Activated T-cell treated with anti-CD3 and anti-CD28 coated beads for 1 hour (primary cell): Measurements from ENCODE around the gene SMARCD1.
A peak's percentile ranks its signal among the peaks of the same experiment; 100 is the strongest.

ENCODE experiments used
- DNase-seq: peaks from one replicate; pipeline ENCODE4 v3.0.0-alpha.2; 2020; ENCODE audit warnings: low read depth

The SMARCD1 gene

GRCh38 chr12:50084775-50085614 lies at the start of gene SMARCD1:
Gene SMARCD1, plus strand, starts transcription at chr12:50085342. Its CDS starts 28 bp downstream, at chr12:50085370.
- DNase-seq, result peak; percentile 76

GRCh38 chr12:50038336-50038735 lies 46.8 kb upstream of the SMARCD1 start:
- no peak for DNase-seq

DNA sequence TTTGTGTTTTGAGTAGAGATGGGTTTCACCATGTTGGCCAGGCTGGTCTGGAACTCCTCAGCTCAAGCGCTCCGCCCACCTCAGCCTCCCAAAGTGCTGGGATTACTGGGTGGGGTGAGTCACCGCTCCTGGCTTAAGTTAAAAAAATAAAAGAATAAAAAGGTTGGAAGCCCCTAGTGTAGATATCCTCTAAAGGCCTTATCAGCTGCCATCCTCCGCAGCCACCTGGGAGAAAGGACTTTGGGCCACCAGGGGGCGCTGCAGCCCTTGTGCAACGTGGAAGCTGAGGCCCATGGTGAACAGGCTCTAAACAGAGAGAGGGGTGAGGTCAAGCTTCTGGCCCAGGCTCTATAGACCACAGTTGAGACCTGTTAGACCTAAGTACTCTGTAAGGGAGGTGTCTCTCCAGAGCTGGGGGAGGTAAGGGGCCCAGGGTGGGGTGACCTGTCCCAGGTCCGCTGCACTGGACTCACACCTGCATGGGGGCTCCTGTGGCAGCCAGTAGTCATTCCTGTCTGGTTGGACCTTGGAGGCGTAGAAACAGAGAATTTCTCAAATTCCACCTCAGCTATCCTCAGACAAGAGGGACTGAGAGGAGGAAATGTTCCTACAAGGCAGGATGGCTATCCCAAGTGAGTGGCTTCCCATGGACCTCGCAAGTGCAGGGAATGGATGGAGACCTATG lies 45.8 kb upstream of the SMARCD1 start:
- DNase-seq, result peak; percentile 86

DNA sequence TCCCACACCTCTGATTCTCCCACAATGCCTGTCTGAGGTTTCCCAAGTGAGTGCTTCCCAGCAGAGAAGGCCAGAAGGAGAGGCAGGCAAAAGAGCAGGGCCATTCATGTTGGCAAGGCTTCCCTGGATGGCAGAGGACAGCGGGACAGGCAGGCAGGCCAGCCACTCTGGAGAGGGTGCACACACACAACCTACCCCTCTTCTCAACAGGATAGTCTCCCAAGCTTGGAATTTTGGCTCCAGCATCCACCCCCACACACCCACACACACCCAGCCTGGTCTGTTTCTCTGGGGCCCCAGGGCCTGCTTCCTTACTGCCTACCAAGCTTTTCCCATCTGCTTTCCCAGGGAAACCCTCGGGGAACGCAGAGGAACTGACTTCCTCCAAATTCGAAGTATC lies 44.5 kb upstream of the SMARCD1 start:
- DNase-seq, result no peak

GRCh38 chr12:50041062-50041860 lies 43.9 kb upstream of the SMARCD1 start:
- DNase-seq, result no peak

- DNase-seq, result no peak
Observed at GRCh38 chr12:50041962-50042361, 43.2 kb upstream of the SMARCD1 start.

- no peak for DNase-seq
Observed at GRCh38 chr12:50042693-50043092, 42.4 kb upstream of the SMARCD1 start.

DNA sequence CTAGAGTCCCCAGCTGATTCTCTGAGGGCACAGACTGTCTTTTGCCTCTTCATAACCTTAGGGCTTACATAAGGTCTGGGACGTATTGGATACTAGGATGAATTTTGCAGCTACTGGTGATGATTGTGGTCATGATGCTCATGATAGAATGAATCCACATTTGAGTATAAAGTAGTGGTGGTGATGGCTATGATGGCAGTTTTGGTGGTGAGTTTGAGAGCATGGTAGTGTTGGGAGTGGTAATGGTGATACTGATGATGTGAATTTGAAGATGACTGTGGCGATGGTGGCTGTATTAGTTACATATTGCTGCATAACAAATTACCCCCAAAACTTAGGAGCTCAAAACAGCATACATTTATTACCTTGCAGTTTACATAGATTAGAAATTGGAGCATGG lies 41.8 kb upstream of the SMARCD1 start:
- DNase-seq, result no peak

- DNase-seq, result no peak
Observed at GRCh38 chr12:50043854-50044253, 41.3 kb upstream of the SMARCD1 start.

GRCh38 chr12:50047693-50048250 lies 37.4 kb upstream of the SMARCD1 start:
- DNase-seq, result no peak

GRCh38 chr12:50049254-50050118 lies 35.7 kb upstream of the SMARCD1 start:
- DNase-seq, result no peak

- DNase-seq, result no peak
Observed at GRCh38 chr12:50050119-50050385, 35.1 kb upstream of the SMARCD1 start.

DNA sequence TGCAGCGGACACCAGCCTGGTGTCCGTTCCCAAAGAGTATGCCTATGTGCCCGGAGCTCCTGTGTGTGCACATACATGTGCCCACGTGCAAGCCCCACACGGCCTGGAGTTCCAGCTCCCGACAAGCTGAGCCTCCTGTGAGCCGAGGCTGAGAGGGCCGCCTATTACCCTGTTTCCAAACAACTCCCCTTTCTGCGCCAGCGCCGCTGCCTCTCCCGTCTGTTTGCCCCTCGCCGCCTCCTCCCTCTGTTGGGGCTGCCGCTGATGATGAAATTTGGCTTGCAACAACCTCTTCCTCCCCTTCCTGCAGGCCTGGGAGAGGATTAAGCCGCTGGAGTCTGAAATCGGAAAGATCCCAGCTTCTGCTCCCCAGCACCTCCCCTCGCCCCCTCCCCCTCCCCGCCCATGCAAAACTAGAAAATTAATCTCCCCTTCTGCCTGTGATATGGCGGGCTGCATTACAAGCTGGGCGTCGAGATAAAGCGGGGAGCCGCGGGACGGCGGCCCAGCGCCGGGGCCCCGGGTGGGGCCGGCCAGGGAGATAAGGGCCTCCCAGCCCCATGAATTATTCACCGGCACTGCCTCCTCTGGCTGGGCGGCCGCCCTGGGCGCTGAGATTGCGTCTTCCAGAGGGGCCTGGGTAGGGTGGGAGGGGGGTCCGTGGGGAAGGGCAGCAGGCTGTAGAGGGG lies 34.6 kb upstream of the SMARCD1 start:
- DNase-seq, result no peak

GRCh38 chr12:50051101-50051806 lies 33.9 kb upstream of the SMARCD1 start:
- DNase-seq, result no peak

DNA sequence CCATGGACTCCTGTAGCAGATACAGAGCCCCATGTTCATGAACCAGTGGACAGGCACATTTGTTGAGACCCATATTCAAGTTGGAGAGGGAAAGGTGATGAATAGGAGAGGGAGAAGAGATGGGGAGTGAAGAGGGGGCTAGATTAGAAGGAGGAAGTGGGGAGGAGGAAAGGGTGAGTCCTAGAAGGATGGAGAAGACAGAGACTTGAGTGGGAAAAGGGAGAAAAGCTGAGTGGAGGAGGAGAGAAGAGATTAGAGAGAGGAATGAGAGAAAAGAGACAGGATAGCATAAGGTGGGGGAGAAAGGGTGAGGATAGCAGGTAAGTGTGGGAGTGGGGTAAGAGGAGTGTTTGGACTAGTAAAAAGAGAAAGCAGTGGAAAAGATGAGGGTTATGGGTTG lies 32.6 kb upstream of the SMARCD1 start:
- no peak for DNase-seq

DNA sequence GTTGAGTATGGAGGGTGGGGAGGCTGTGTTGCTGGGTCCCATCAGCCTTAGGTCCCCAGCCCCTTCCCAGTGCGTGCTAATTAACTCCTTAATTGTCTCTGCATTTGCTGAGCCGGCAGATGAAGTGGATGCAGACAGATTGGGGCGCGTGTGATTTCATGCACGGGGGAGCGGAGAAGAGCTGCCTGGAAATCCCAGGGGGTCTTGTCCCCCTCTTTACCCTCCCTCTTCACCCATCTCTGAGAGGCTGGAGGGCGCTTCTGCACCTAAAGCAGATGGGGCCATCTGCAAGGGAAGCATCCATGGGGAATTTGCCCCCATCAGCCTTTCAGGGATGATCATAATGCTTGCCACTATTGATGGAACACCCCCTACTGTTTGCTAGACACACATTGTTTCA lies 32.2 kb upstream of the SMARCD1 start:
- DNase-seq, result no peak

DNA sequence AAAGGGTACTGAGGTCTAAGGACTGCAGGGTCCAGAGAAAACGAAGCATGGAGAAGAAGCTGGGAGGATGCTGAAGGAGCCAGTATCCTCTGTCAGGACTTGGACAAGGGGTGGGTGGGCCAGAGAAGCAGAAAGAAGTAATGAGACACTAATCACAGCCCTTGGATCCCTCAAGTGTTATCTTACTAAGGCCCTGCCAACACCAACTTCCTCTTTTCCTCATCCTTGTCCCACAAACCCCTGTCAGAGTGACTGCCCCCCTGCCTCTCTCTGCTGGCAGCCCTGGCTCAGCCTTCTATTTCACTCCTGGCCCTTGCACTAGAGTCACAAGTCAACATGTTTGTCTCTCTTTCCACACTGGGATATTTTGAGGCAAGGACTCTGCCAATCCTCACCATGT lies 31.6 kb upstream of the SMARCD1 start:
- no peak for DNase-seq

- DNase-seq, result peak; percentile 30
Observed at GRCh38 chr12:50055831-50056638, 29.1 kb upstream of the SMARCD1 start.

DNA sequence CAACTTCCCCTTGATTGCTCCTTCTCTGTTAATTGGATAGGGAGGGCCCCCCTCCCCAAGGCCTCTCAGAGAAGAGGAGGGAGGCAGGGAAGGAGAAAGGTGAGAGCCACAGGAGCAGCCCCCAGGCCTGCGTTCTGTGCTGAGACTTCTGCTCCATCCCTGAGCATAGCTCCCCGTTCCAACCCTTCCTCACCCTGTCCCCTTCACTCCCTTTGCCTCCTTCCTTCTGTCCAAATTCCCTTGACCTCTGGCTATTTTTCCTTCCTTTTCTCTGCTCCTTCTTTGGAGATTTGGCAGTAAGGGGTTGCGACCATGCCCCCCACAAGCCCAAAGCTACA lies 28.5 kb upstream of the SMARCD1 start:
- DNase-seq, result no peak
